Measurements from ENCODE around the gene ADAMTS16.

ADAMTS16 gene

DNA sequence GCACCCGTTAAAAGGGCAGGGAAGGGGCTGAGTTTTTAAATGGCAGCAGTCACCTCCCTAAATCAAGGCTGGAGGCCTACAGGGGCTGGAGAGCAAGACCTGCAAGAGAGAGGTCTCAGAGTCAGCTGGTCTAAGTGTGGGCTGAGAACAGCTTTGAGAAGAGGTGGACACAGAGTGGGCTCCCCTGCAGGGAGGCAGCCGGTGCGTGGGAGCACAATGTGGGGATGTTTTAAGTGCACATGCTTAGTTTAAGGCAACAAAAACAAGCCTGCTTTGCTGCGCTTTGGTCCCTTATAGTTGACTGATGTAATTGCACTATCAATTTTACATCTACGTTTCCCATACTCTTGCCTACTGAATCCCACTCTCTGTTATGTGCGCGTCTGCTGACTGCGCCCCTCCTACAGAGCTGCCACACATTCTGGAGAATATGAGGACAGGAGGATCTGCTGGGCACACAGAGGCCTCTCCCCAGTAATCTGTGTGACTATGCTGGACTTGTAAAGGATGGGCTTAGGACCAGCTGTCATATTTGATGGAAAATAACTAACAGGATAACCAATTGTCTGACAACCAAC lies 220.3 kb downstream of the ADAMTS16 start:
- TF ChIP-seq, protein P1, sequence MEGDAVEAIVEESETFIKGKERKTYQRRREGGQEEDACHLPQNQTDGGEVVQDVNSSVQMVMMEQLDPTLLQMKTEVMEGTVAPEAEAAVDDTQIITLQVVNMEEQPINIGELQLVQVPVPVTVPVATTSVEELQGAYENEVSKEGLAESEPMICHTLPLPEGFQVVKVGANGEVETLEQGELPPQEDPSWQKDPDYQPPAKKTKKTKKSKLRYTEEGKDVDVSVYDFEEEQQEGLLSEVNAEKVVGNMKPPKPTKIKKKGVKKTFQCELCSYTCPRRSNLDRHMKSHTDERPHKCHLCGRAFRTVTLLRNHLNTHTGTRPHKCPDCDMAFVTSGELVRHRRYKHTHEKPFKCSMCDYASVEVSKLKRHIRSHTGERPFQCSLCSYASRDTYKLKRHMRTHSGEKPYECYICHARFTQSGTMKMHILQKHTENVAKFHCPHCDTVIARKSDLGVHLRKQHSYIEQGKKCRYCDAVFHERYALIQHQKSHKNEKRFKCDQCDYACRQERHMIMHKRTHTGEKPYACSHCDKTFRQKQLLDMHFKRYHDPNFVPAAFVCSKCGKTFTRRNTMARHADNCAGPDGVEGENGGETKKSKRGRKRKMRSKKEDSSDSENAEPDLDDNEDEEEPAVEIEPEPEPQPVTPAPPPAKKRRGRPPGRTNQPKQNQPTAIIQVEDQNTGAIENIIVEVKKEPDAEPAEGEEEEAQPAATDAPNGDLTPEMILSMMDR (conservative IDR thresholded peaks at IDR 0.05; ENCODE audit: low read length) = no peak
- no peak overlapping the region for H3K4me3 ChIP-seq (ENCODE audit: low read length)
- no peak for DNase-seq (ENCODE audit: low read depth)

DNA sequence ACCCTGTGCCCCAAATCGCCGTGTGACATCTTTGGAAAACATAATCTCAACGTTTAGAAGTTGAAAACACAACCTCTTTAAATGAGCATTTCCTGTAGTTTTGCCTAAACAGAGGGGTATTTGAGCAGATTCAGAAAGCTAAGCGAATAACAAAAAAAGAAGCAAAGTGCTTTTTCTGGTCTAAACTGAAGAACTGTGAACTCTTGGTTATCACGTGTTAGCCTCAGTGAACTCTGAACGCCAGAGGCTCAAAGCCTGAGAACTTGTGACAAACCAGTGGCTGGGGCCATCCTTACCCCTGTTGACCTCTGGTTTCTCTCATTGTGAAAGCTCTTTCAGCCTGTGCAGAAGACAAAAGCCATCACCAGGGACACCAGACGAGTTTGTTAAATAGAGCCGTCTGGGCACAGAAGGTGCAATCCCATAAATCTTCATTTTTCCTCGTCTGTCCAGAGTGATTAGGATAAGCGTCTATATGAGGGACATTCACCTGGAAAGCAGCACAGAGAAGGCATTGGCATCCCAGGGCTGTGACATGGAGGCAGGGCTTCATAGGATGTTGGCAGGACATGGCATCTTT lies 220.9 kb downstream of the ADAMTS16 start:
- no peak for DNase-seq (ENCODE audit: low read depth)
- TF ChIP-seq, protein P1 (conservative IDR thresholded peaks at IDR 0.05; ENCODE audit: low read length) = no peak
- no peak overlapping the region for H3K4me3 ChIP-seq (ENCODE audit: low read length)

DNA sequence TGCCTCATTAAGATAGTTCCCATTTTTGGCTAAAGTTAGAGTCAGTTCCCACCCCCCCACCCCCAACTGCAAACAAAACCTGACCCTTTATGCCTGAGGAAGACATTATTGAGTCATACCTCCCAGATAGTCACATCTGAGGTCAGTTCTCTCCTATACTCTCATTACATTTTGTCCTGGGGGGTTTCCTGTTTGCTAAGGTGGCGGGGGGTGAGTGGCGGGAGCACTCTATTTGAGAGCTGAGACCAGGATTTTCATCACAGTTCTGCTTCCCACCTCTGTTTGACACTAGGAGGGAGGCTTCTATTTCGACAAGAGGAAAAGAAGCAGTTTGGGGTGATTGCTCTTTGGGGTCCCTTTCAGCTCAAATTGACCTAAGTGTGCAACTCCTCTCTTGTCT lies 222.9 kb downstream of the ADAMTS16 start:
- TF ChIP-seq, protein P1 (conservative IDR thresholded peaks at IDR 0.05; ENCODE audit: low read length) = no peak
- H3K4me3 ChIP-seq (ENCODE audit: low read length) = no peak overlapping the region
- DNase-seq (ENCODE audit: low read depth) = no peak

DNA sequence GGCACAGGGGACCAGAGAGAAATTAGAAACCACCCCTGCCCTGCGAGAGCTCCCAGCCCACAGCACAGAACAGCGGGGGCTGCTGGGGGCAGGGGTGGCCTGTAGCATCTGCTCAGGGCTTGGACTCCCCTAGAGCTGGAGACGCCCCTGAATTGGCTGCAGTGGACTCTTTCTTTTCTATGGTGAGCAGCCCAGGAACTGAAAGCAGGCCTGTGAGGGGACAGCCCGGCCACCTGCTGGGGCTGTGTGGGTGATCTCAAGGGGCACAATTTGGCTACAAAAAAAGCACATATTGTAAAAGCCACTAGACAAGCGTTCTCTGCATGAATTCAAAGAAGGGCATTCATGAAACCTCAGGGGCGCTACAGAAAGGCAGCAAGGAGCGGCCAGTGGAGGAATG lies 224.8 kb downstream of the ADAMTS16 start:
- TF ChIP-seq, protein P1 (conservative IDR thresholded peaks at IDR 0.05; ENCODE audit: low read length) = no peak
- no peak for DNase-seq (ENCODE audit: low read depth)
- no peak overlapping the region for H3K4me3 ChIP-seq (ENCODE audit: low read length)

DNA sequence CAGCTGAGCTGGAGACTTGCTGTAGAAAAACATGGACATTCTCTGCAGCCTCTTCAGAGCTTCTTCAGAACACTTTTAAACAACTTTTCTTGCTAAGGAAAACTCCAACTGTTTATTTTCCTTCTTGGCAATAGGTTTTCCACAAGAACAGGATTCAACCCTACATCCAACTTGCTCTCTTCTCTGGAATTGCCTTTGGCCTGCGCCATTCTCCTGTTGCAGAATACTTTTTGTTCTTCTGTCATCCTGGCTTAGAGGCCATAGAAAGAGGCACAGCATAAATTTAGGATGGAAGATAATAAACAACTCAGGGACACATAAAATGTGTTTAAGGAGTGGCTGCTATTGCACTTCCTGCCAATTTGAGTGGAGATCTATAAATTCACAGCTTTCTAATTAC lies 227.6 kb downstream of the ADAMTS16 start:
- no peak for DNase-seq (ENCODE audit: low read depth)
- TF ChIP-seq, protein P1 (conservative IDR thresholded peaks at IDR 0.05; ENCODE audit: low read length) = no peak
- H3K4me3 ChIP-seq (ENCODE audit: low read length) = no peak overlapping the region

DNA sequence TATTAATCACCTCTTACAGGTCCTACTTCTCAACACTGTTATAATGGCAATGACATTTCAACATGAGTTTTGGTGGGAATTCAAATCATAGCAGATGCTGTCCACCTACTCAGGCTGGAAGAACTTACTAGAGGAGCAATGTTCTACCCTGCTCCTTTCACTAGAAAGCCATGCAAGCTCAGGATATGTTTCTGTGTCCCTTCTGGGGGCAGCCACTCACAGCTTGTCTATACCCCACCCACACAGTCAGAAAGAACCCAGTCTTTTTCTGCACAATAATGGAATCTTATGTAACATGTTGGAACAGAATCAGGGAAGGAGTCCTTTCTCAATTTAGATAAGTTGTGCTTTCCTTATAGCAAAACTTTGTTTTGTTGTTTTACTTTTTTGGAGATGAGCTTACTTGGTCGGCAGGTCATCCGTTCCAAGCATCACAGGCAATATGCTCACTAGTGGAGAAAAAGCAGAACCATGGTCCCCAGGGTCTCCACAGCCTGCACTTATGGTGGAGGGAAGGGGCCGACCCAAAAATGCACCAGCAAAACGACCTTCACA lies 229.0 kb downstream of the ADAMTS16 start:
- TF ChIP-seq, protein P1 (conservative IDR thresholded peaks at IDR 0.05; ENCODE audit: low read length) = no peak
- H3K4me3 ChIP-seq (ENCODE audit: low read length) = no peak overlapping the region
- DNase-seq (ENCODE audit: low read depth) = no peak

All from AG10803 (cell line).